Measurements from ENCODE around the gene ZNF581.

DNA sequence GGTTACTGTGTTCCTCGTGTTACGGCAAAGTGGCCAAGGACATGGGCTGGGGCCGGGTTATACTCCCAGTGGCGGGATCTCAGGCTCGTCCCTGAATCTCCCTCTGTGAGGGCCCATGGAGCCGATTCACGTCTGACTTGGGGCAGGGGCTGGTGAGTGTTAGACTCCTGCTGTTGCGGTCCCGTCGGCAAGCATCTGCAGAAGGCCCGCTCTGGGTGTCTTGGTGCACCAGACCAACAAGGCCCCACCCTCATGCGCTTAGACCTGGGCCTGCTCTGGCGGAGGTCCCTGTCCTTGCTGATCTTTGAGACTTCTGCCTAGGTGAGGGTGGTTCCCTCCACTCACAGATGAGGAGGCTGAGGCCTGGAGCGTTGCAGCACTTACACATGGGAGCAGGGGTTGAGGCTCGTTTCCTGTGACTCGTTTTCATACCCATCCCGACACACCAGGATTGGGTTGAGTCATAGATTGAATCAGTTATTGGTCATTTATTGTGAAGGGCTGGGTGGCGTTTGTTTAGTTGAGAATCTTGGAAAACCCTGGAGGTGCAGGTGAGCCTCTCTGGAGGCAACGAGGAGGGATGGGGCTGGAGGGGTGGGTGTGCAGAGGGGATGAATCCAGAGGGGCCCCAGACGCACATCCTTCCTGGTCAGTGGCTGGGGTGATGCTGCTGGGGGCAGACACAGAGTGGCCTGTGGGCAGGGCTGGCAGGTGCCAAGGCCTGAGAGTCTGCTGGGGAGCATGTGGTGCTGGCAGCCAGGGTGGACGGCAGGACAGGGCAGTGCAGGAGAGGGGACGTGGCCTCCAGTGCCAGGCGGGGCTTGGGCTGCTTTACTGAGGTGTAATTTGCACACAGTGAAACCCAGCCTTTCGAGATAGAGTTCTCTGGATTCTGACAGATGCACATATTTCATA is 36.2 kb downstream of the ZNF581 start:
- TF ChIP-seq, protein P1, sequence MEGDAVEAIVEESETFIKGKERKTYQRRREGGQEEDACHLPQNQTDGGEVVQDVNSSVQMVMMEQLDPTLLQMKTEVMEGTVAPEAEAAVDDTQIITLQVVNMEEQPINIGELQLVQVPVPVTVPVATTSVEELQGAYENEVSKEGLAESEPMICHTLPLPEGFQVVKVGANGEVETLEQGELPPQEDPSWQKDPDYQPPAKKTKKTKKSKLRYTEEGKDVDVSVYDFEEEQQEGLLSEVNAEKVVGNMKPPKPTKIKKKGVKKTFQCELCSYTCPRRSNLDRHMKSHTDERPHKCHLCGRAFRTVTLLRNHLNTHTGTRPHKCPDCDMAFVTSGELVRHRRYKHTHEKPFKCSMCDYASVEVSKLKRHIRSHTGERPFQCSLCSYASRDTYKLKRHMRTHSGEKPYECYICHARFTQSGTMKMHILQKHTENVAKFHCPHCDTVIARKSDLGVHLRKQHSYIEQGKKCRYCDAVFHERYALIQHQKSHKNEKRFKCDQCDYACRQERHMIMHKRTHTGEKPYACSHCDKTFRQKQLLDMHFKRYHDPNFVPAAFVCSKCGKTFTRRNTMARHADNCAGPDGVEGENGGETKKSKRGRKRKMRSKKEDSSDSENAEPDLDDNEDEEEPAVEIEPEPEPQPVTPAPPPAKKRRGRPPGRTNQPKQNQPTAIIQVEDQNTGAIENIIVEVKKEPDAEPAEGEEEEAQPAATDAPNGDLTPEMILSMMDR (IDR thresholded peaks at IDR 0.05), result no peak
- no peak for TF ChIP-seq POLR2A (IDR thresholded peaks at IDR 0.05)
